HepG2 (cell line): Measurements from ENCODE around the gene RDH11. TPM values are rescaled to one million over a fixed set of nuclear protein-coding genes. Genes with fewer than 3 reads are reported as not detected.

ENCODE experiments used
- CSRNP2 ChIP-seq: sonication (generic); formaldehyde crosslinking; conservative IDR thresholded peaks from 2 replicates; pipeline ENCODE4 v1.8.0; 2022; ENCODE audit warnings: low read depth, missing genetic modification reagents
- GABPA ChIP-seq, 2 experiments: IDR thresholded peaks; 2 replicates each; pipeline ENCODE4 v1.6.1; 2011 to 2016; ENCODE audit warnings: low read depth in 2 of 2, low read length in 1 of 2, missing biosample characterization in 1 of 2, missing genetic modification characterization in 1 of 2
- HOXA7 ChIP-seq: sonication (generic); formaldehyde crosslinking; IDR thresholded peaks from 2 replicates; pipeline ENCODE4 v1.8.1; 2022; ENCODE audit warnings: mild to moderate bottlenecking, missing genetic modification reagents, moderate library complexity
- KLF13 ChIP-seq: sonication (generic); formaldehyde crosslinking; IDR thresholded peaks from 2 replicates; pipeline ENCODE4 v1.4.0; 2020; ENCODE audit warnings: mild to moderate bottlenecking, missing genetic modification reagents
- KMT2A ChIP-seq: sonication (generic); formaldehyde crosslinking; IDR thresholded peaks from 2 replicates; pipeline ENCODE4 v1.4.0; 2020; ENCODE audit warnings: missing genetic modification reagents
- MXI1 ChIP-seq: IDR thresholded peaks from 3 replicates; pipeline ENCODE4 v1.6.1; 2012; ENCODE audit warnings: low read depth, low read length, inconsistent platforms, borderline replicate concordance
- NR2F6 ChIP-seq, 2 experiments: IDR thresholded peaks; 2 replicates each; pipeline ENCODE4 v1.6.1; 2016; ENCODE audit warnings: antibody characterized with exemption in 1 of 2, mild to moderate bottlenecking in 1 of 2
- RXRA ChIP-seq: sonication (generic); formaldehyde crosslinking; IDR thresholded peaks from 2 replicates; pipeline ENCODE4 v1.5.1; 2020; ENCODE audit warnings: missing genetic modification reagents
- RXRB ChIP-seq: IDR thresholded peaks from 2 replicates; pipeline ENCODE4 v1.6.1; 2016; ENCODE audit warnings: borderline replicate concordance, missing genetic modification reagents, missing compliant biosample characterization
- SATB2 ChIP-seq: sonication (generic); formaldehyde crosslinking; IDR thresholded peaks from 2 replicates; pipeline ENCODE4 v1.5.0; 2020; ENCODE audit warnings: missing genetic modification reagents
- STAG1 ChIP-seq: sonication (generic); formaldehyde crosslinking; IDR thresholded peaks from 2 replicates; pipeline ENCODE4 v1.4.0; 2020; ENCODE audit warnings: missing genetic modification reagents
- TAF15 ChIP-seq: fragments of 200-400 bp; formaldehyde crosslinking; IDR thresholded peaks from one replicate; pipeline ENCODE4 v1.6.1; 2018; ENCODE audit warnings: mild to moderate bottlenecking, low read depth, low read length; ENCODE audit not compliant: poor library complexity, severe bottlenecking
- TFE3 ChIP-seq: IDR thresholded peaks from 2 replicates; pipeline ENCODE4 v1.6.1; 2016
- ZBTB43 ChIP-seq: sonication (generic); formaldehyde crosslinking; conservative IDR thresholded peaks from 2 replicates; pipeline ENCODE4 v1.4.0; 2020; ENCODE audit warnings: missing genetic modification reagents
- ZMAT5 ChIP-seq: sonication (generic); formaldehyde crosslinking; IDR thresholded peaks from 2 replicates; pipeline ENCODE4 v1.5.0; 2020; ENCODE audit warnings: mild to moderate bottlenecking, low read depth, missing genetic modification reagents, borderline replicate concordance
- ZNF205 ChIP-seq: IDR thresholded peaks from 2 replicates; pipeline ENCODE4 v1.6.1; 2018; ENCODE audit warnings: missing biosample characterization, missing genetic modification reagents
- ZNF431 ChIP-seq: sonication (generic); formaldehyde crosslinking; IDR thresholded peaks from 2 replicates; pipeline ENCODE4 v1.9.0; 2022; ENCODE audit warnings: missing genetic modification reagents, low read depth, mild to moderate bottlenecking, borderline replicate concordance
- ZNF598 ChIP-seq: sonication (generic); formaldehyde crosslinking; IDR thresholded peaks from 2 replicates; pipeline ENCODE4 v1.5.1; 2020; ENCODE audit warnings: mild to moderate bottlenecking, missing genetic modification reagents, borderline replicate concordance
- ZNF639 ChIP-seq: conservative IDR thresholded peaks from 2 replicates; pipeline ENCODE4 v1.6.1; 2018; ENCODE audit warnings: missing genetic modification reagents
- ZNF75D ChIP-seq: sonication (generic); formaldehyde crosslinking; IDR thresholded peaks from 2 replicates; pipeline ENCODE4 v1.8.1; 2023; ENCODE audit warnings: missing genetic modification reagents, mild to moderate bottlenecking, borderline replicate concordance
- polyA plus RNA-seq, 8 experiments: library from polyadenylated mRNA; depleted of rRNA in 3 of 8; stranded (reverse) in 7 of 8; unstranded in 1 of 8; fragments of >200 nt; fragmentation: Illumina TruSeq in 4 of 8; extraction: Trizol in 4 of 8; gene quantifications; 2 replicates each; pipeline versions ENCODE4 v1.2.1 to v1.2.3, GENCODE V29; 2011 to 2016; ENCODE audit warnings: low read depth in 4 of 8, missing spikeins in 1 of 8, mixed read lengths in 1 of 8; ENCODE audit not compliant: insufficient read depth in 1 of 8
- total RNA-seq, 5 experiments: library from RNA; depleted of rRNA; stranded (reverse); fragments of >200 nt; fragmentation: Illumina TruSeq; extraction: Trizol; gene quantifications; 2 replicates each; pipeline ENCODE4 v1.2.3, GENCODE V29; 2016; ENCODE audit warnings: low read depth in 1 of 5

The RDH11 gene
- total and polyA plus RNA-seq, 2 of the 13 experiments (the other 11 are each of a cell fraction or from before 2014, with no cell fraction given) = 106 to 131 TPM

- no peak for TF ChIP-seq ZBTB43 (CRISPR knock-in tag)
- no peak for TF ChIP-seq ZMAT5 (CRISPR knock-in tag)
- 0 out of 2 replicates have a peak, but pooled peaks have one; percentile 13 for TF ChIP-seq ZNF205 (CRISPR knock-in tag)
- no peak for TF ChIP-seq STAG1 (CRISPR knock-in tag)
- TF ChIP-seq ZNF598 (CRISPR knock-in tag) = peak; percentile 50; the same call in 1 of the 2 replicates
- 0 out of 2 replicates have a peak, but pooled peaks have one; percentile 31 for TF ChIP-seq KLF13 (CRISPR knock-in tag)
- no peak for TF ChIP-seq ZNF75D (CRISPR knock-in tag)
- 0 out of 2 replicates have a peak, but pooled peaks have one; percentile 21 for TF ChIP-seq SATB2 (CRISPR knock-in tag)
- TF ChIP-seq NR2F6 (IDR thresholded peaks at IDR 0.05) = no peak
- TF ChIP-seq NR2F6 (CRISPR knock-in tag; IDR thresholded peaks at IDR 0.05) = no peak
- peak; percentile 13; the same call in 1 of the 2 replicates for TF ChIP-seq RXRB (CRISPR knock-in tag)
- no peak for TF ChIP-seq ZNF431
- no peak for TF ChIP-seq TFE3
- peak; percentile 69; the same call in 2 of the 3 replicates for TF ChIP-seq MXI1
- peak; percentile 63; the same call in 1 of the 2 replicates for TF ChIP-seq KMT2A (CRISPR knock-in tag)
- peak; percentile 14 for TF ChIP-seq TAF15
- peak; percentile 36; the same call in 1 of the 2 replicates for TF ChIP-seq GABPA (IDR thresholded peaks at IDR 0.05; ENCODE audit: low read depth, low read length)
- peak; percentile 49; the same call in 1 of the 2 replicates for TF ChIP-seq GABPA (CRISPR knock-in tag; IDR thresholded peaks at IDR 0.05; ENCODE audit: low read depth)
- TF ChIP-seq RXRA (CRISPR knock-in tag) = peak; percentile 16; the same call in 1 of the 2 replicates
- TF ChIP-seq CSRNP2 (CRISPR knock-in tag) = no peak
- no peak for TF ChIP-seq HOXA7
- peak; percentile 72; the same call in 1 of the 2 replicates for TF ChIP-seq ZNF639 (CRISPR knock-in tag)
Measured at GRCh38 chr14:67674480-67675218, 20.9 kb downstream of the RDH11 start, which contains the start of gene VTI1B (continued).
